ENCODE measurements around the gene NF1. TPM values are rescaled to one million over a fixed set of nuclear protein-coding genes. Genes with fewer than 3 reads are reported as not detected.

The NF1 gene
- total RNA-seq, 1 experiment from 2014 or later, result 60.2 TPM

DNA sequence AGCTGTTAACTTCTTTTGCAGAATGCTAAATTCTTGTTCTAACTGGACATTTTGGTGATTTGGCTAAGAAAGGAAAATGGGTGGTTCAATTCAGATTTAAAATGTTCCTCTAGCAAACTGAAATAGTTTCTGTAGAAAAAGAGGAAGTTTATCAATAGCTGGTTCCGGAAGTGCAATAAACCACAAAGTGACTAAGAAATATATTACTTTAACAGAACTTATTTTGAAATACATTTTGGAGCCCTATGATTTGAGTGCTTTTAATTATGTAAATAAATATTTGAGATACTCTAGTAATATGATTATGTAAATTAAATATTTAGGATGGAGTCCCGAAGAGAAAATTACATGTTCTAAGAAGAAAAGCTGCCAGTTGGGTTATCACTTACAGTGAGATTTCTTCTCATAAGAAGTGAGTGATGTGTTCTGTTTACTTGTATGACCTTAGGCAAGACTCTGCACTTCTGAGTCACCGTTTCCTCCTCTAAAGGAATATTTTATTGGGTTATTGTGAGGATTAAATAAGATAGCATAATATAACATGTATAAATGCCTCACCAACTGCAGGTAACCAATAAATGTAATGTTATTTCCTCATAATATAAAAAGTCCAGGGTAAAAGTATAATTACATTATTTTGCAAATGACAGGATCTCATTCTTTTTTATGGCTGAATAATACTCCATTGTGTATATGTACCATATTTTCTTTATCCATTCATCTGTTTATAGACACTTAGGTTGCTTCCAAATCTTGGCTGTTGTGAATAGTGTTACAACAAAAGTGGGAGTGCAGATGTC, 219.4 kb downstream of the NF1 start, which contains the start of gene EVI2B:
EVI2B (minus strand) TSS at position 73 of the 800 bp plus-strand sequence. CDS start 8,445 bp downstream, outside the sequence.
- peak within 1 kb of the TSS; percentile 61 for H3K4me3 Mint-ChIP-seq (ENCODE audit: unreplicated experiment)
- TF ChIP-seq, protein P1, sequence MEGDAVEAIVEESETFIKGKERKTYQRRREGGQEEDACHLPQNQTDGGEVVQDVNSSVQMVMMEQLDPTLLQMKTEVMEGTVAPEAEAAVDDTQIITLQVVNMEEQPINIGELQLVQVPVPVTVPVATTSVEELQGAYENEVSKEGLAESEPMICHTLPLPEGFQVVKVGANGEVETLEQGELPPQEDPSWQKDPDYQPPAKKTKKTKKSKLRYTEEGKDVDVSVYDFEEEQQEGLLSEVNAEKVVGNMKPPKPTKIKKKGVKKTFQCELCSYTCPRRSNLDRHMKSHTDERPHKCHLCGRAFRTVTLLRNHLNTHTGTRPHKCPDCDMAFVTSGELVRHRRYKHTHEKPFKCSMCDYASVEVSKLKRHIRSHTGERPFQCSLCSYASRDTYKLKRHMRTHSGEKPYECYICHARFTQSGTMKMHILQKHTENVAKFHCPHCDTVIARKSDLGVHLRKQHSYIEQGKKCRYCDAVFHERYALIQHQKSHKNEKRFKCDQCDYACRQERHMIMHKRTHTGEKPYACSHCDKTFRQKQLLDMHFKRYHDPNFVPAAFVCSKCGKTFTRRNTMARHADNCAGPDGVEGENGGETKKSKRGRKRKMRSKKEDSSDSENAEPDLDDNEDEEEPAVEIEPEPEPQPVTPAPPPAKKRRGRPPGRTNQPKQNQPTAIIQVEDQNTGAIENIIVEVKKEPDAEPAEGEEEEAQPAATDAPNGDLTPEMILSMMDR (IDR thresholded peaks at IDR 0.05; ENCODE audit: unreplicated experiment), result no peak
- H3K27ac Mint-ChIP-seq (ENCODE audit: low read depth, unreplicated experiment), result peak within 1 kb of the TSS; percentile 88
- POLR2A ChIA-PET, result interaction anchor here (0.6 to 2.0 kb wide), 12 partner anchors 9 to 492 kb away, joined by 3 to 8 read pairs (median 3); no protein-coding TSS in a partner anchor
- peaks cover 6% of the 10 kb centered on the region for H3K36me3 Mint-ChIP-seq (ENCODE audit: insufficient read depth, unreplicated experiment)
- no TSS peak for BruUV-seq (replicated peaks)
- H3K4me1 Mint-ChIP-seq (ENCODE audit: insufficient read depth, unreplicated experiment), result peaks cover 29% of the 10 kb centered on the region
- DNase-seq (ENCODE audit: unreplicated experiment), result peak; percentile 83
- CTCF ChIA-PET, result no interaction called here
- H3K27me3 Mint-ChIP-seq (ENCODE audit: insufficient read depth, unreplicated experiment), result no peaks in the 10 kb centered on the region
- no peaks in the 10 kb centered on the region for H3K9me3 Mint-ChIP-seq (ENCODE audit: unreplicated experiment)
- intact Hi-C loops (cut with micrococcal nuclease), result no loop called here

DNA sequence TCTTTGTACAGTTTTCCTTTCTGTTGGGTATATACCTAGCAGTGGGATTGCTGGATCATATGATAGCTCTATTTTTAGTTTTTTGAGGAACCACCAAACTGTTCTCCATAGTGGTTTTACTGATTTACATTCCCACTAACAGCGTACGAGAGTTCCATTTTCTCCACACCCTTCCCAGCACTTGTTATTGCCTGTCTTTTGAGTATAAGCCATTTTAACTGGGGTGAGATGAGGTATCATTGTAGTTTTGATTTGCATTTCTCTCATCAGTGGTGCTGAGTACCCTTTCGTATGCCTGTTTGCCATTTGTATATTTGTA, 220.0 kb downstream of the NF1 start:
- no peak overlapping the region for H3K27ac Mint-ChIP-seq (ENCODE audit: low read depth, unreplicated experiment)
- intact Hi-C loops (cut with micrococcal nuclease), result no loop called here
- BruUV-seq (replicated peaks), result no TSS peak
- H3K4me3 Mint-ChIP-seq (ENCODE audit: unreplicated experiment), result no peak overlapping the region
- no peak for DNase-seq (ENCODE audit: unreplicated experiment)
- no peaks in the 10 kb centered on the region for H3K9me3 Mint-ChIP-seq (ENCODE audit: unreplicated experiment)
- no peaks in the 10 kb centered on the region for H3K27me3 Mint-ChIP-seq (ENCODE audit: insufficient read depth, unreplicated experiment)
- TF ChIP-seq, protein P1 (IDR thresholded peaks at IDR 0.05; ENCODE audit: unreplicated experiment), result no peak
- H3K4me1 Mint-ChIP-seq (ENCODE audit: insufficient read depth, unreplicated experiment), result peaks cover 28% of the 10 kb centered on the region
- peaks cover 6% of the 10 kb centered on the region for H3K36me3 Mint-ChIP-seq (ENCODE audit: insufficient read depth, unreplicated experiment)
- ChIA-PET POLR2A (interaction anchor here (0.8 to 2.0 kb wide), 4 partner anchors 9 to 344 kb away, joined by 3 to 8 read pairs (median 4); no protein-coding TSS in a partner anchor), CTCF (no interaction called here)

DNA sequence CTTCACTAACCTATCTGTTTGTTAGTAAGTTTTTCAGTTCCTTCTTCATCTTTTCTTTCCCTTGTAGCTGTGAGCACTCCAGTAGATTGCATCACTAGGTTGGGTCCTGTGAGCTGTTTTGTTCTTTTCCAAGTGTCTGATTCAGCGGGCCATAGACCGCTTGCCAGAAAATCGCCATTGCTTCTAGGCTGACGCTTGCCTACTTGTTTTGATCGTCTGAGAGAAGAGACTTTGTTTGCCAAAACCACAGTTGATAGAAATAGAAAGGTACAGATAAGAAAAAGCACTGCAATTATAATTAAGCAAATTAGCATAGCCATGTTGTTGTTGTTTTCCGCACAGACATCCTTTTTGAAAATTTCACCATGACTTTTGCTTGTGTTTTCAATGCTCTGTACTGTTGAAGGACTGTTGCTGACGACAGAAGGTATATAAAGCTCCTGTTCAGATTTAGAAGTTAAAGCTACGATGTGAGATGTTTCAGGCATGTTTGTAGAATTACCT, 223.6 kb downstream of the NF1 start:
- BruUV-seq (replicated peaks), result no TSS peak
- no peaks in the 10 kb centered on the region for H3K27me3 Mint-ChIP-seq (ENCODE audit: insufficient read depth, unreplicated experiment)
- DNase-seq (ENCODE audit: unreplicated experiment), result peak; percentile 92
- ChIA-PET CTCF (interaction anchor here (0.5 kb wide), 1 partner anchor 89 kb away, joined by 3 read pairs; no protein-coding TSS in a partner anchor), POLR2A (interaction anchor here (0.7 to 5.5 kb wide), 17 partner anchors 8 to 348 kb away, joined by 3 to 45 read pairs (median 4); partner anchors contain the start of gene RNF135)
- no peaks in the 10 kb centered on the region for H3K9me3 Mint-ChIP-seq (ENCODE audit: unreplicated experiment)
- H3K36me3 Mint-ChIP-seq (ENCODE audit: insufficient read depth, unreplicated experiment), result peaks cover 8% of the 10 kb centered on the region
- intact Hi-C loops (cut with micrococcal nuclease), result loop anchor here (2.0 kb wide), 1 partner anchor 50 kb away; no protein-coding TSS in a partner anchor
- TF ChIP-seq, protein P1 (IDR thresholded peaks at IDR 0.05; ENCODE audit: unreplicated experiment), result no peak
- H3K4me3 Mint-ChIP-seq (ENCODE audit: unreplicated experiment), result peak overlapping the region; percentile 65
- H3K4me1 Mint-ChIP-seq (ENCODE audit: insufficient read depth, unreplicated experiment), result peaks cover 27% of the 10 kb centered on the region
- peak overlapping the region; percentile 90 for H3K27ac Mint-ChIP-seq (ENCODE audit: low read depth, unreplicated experiment)

Data from MCF 10A (cell line).